Suprapubic skin (tissue), 3 donors: ENCODE data around the gene IMP4.

Experiments
- CTCF ChIP-seq, 2 donors: fragments of 200-600 bp in 1 of 2; fragments of 450-650 bp in 1 of 2; sonication (generic) in 1 of 2; IDR thresholded peaks; one replicate each; pipeline ENCODE4 v1.5.1; 2016 to 2019; ENCODE audit warnings: antibody characterized with exemption in 2 of 2, mild to moderate bottlenecking in 1 of 2, moderate library complexity in 1 of 2
- EP300 ChIP-seq: sonication (generic); formaldehyde crosslinking; IDR thresholded peaks from one replicate; pipeline ENCODE4 v1.6.1; 2017; ENCODE audit warnings: antibody characterized with exemption
- POLR2A ChIP-seq, 2 donors: fragments of 450-650 bp; IDR thresholded peaks; one replicate each; pipeline ENCODE4 v1.6.1; 2017; ENCODE audit warnings: antibody characterized with exemption in 2 of 2, mild to moderate bottlenecking in 2 of 2, moderate library complexity in 2 of 2

GRCh38 chr2:130344578-130344977 is 1.9 kb downstream of the IMP4 start:
- no peak for TF ChIP-seq CTCF (IDR thresholded peaks at IDR 0.05)
- no peak for TF ChIP-seq POLR2A (IDR thresholded peaks at IDR 0.05)
- no peak for TF ChIP-seq EP300
